GM12875 (cell line): ENCODE measurements around the gene MID2.

Experiments used
- H3K4me3 ChIP-seq: one replicate; pipeline ENCODE4 v1.5.1; 2011; ENCODE audit warnings: low read depth, low read length, control low read depth
- CTCF ChIP-seq: IDR thresholded peaks from 2 replicates; pipeline ENCODE4 v1.5.1; 2011; ENCODE audit warnings: low read depth, mild to moderate bottlenecking, control low read depth, inconsistent platforms, low read length, moderate library complexity, borderline replicate concordance; ENCODE audit not compliant: insufficient read depth

The MID2 gene

DNA sequence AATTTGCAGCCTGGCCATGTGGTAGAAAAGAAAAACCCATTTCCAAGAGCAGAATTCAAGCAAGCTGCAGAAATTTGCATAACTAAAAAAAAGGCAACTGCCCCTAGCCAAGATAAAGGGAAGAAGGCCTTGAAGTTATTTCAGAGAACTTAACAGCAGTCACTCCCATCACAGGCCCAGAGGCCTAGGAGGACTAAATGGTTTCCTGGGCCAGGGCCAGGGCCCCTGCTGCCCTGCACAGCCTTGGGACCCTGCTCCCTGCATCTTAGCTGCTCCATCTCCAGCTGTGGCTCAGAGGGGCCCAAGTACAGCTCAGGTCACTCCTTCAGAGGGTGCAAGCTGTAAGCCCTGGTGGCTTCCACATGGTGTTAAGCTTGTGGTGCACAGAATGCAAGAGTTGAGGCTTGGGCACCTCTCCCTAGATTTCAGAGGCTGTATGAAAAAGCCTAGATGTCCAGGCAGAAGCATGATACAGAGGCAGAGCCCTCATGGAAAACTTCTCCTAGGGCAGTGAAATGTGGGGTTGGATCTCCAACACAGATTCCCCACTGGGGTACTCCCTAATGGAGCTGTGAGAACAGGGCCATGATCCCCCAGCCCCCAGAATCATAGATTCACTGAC lies 6.7 kb upstream of the MID2 start:
- no peak for TF ChIP-seq CTCF
- no peak overlapping the region for H3K4me3 ChIP-seq

- no peak for TF ChIP-seq CTCF
- no peak overlapping the region for H3K4me3 ChIP-seq
Observed at GRCh38 chrX:107823042-107823441, 2.6 kb upstream of the MID2 start.

DNA sequence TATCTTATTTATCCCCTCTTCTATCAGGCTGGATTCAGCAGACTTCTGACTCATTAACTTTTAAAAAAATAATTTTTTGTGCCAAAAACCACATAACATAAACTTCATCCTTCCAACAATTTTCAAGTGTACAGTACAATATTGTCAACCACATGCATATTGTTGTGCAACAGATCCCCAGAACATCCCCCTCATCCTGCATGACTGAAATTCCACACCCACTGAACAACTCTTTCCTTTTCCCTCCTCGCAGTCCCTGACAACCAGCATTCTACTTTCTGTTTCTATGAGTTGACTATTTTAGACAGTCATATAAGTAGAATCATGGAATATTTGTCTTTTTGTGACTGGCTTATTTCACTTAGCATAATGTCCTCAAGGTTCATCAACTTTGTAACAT lies 2.2 kb upstream of the MID2 start:
- no peak overlapping the region for H3K4me3 ChIP-seq
- TF ChIP-seq CTCF = no peak

DNA sequence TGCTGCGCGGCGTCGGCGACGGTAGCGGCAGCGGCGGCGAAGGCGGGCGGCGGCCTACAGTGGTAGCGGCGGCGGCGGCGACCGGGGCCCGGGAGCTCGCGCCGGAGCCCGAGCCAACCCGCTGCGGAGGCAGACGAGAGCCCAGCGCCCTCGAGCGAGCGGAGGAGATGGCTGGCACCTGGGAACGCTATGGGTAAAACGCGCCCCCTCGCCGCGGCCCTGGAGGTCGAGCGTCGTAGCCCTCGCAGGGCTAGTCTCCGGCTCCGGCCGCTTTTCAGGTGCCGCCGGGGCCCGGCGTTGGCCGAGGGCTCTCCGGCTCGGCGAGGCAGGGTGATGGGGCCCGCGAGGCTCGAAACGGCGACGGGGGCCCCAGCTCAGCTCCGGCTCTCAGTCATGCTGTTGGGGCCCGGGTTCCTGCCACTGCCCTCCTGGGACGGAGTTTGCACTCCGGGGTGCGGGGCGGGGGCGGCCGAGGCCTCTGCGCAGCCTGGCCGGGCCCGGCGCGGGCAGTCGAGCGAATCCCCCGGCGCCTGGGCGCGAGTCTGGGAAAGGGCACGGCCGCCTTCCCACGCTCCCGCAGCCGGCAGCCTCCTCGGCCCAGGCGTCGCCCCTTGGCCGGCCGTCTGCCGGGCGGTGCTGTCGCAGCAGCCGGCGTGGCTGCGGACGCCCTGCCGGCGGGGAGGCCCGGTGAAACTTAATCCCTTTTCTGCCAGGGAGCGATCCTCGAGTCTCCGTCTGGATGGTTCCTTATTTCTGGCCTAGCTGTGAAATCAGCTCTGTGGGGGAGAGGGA lies 768 bp downstream of the MID2 start:
- peak overlapping the region; percentile 3 for H3K4me3 ChIP-seq
- no peak for TF ChIP-seq CTCF

GRCh38 chrX:107827030-107827831 lies 1.6 kb downstream of the MID2 start:
- H3K4me3 ChIP-seq = no peak overlapping the region

GRCh38 chrX:107827852-107828251 lies 2.2 kb downstream of the MID2 start:
- no peak overlapping the region for H3K4me3 ChIP-seq
- TF ChIP-seq CTCF = no peak

More at GRCh38 chrX:107827030-107827831, 1.6 kb downstream of the MID2 start:
- no peak for TF ChIP-seq CTCF
